ENCODE results near the gene CENPS. TPM values are rescaled to one million over a fixed set of nuclear protein-coding genes. Genes with fewer than 3 reads are reported as not detected.

CENPS gene
- 13.1 TPM for total RNA-seq

DNA sequence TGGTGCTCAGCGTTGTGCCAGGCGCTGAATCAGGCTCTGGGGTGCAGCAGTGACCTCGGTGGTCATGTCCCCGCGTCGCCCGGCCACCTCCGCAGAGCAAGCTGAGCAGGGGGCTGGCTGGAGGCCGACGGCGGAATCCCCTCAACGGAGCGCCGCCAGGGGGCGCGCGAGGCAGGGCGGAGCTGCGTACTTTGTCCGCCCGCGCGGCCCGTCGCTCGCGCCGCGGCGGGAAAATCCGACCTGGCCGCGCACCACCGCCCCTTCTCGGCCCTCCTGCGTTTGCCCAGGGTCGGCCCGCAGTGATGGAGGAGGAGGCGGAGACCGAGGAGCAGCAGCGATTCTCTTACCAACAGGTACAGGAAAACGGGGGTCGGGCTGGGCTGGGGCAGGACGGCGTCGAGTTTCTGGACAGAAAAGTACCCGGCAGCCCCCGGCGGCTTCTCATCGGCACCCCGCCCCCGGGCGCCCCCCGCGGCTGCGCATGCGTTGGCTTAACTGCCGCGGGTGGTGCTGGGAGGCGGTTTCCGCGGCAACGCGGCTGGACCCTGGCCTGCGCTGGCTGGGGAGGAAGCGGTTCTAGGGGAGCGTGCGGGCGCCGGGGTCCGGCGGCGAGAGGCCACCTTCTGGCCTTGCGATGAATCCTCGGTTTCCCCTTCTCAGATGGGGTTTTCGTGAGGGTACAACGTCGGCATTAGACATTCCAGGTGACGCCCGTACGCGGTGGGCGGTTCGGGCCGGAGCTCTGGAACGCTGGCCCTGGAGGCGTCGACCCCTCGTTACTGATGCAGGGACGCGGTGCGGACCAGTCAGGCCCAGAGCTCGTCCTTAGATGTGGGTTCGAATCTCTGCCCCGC is at the start of gene CENPS:
CENPS (plus strand) TSS at position 218 of the 854 bp plus-strand sequence; CDS start at position 303, 85 bp downstream.

DNA sequence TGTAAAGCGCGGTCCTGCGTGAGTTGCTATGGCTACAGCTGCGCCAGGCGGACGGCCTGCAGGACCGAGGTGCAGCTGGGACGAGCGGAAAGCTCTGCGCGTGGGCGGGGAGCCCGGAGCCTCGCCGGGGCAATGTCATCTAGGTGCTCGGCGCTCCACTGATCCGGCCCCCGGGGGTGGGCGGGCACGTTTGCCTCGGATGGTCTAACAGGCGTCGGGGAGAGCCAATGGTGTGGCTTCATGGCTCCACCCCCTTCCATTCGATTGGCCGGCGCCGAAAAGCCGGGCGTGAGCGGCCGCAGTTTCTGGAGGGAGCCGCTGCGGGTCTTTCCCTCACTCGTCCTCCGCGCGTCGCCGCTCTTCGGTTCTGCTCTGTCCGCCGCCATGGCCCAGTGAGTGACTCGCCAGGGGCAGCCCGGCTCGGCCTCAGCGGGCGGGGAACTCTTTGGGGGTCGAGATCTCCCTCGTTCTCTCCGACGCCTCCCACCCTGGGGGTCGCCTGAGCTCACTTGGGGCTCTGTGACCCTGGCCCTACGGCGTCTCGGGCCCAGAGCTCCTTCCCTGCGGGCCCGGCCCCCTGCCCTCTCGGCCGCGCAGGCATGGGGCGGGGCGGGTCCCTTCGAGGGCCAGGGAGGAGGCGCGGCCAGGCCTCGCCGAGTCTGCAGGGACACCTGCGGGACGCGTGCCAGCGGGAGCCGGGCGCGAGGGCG is 31.3 kb upstream of the CENPS start, which contains the start of gene PGD:
PGD (plus strand) TSS at position 331 of the 710 bp plus-strand sequence; CDS start at position 385, 54 bp downstream.

DNA sequence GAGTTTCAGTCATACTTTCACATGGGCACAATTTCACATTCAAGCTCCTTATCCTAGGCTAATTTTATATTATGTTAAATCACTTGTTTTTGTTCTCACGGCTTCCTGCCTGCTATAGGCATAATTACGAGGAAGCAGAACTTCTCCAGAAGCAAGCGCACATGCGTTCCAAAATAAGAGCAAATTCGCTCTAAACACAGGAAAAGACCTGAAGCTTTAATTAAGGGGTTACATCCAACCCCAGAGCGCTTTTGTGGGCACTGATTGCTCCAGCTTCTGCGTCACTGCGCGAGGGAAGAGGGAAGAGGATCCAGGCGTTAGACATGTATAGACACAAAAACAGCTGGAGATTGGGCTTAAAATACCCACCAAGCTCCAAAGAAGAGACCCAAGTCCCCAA is 19.5 kb downstream of the CENPS start, which contains the start of gene CORT:
CORT (plus strand) TSS at position 281 of the 400 bp plus-strand sequence. CDS start 193 bp downstream, outside the sequence.

DNA sequence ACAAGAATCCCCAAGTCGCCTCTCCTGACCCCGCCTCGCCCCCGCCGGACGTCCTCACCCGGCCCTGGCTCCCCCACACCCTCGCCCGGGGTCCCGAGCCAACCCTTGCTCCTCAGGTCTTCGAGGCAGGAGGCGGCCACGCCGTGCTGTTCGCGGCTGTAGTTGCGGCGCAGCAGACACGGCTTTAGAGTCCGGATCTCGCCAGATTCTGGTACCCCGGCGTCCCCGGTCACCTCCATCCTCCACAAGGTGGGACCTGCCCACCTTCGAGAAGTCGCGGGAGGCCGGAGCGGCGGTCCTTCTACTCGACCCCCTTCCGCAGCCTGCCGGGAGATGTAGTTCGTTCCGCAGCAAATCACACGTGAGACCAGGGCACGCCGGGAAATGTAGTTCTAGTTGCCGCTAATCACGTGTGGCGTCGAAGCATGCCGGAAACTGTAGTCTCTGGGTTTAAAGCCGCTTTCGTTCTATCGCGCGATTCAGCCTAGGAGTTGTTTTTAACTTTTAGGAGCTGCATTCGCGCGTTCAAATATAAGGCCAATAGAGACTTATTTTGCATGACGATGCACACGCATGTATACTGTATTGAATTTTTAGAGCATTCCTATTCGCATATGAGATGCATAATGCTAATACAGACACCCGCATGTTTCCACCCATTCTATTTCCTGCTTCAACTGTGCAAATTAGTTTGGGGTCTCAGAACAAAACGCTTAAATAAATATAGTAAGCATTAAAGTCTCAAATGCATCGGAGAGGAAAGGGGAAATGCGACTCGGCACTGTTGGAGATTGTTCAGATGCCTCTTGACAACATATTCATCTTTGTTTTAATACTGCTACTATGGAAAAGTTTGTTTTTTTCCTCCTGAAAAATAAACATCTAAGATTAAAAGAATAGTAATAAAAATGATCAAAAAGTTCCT is 42.2 kb downstream of the CENPS start, which contains the start of gene DFFA:
DFFA (minus strand) TSS at position 310 of the 925 bp plus-strand sequence; CDS start at position 239, 71 bp downstream.

DNA sequence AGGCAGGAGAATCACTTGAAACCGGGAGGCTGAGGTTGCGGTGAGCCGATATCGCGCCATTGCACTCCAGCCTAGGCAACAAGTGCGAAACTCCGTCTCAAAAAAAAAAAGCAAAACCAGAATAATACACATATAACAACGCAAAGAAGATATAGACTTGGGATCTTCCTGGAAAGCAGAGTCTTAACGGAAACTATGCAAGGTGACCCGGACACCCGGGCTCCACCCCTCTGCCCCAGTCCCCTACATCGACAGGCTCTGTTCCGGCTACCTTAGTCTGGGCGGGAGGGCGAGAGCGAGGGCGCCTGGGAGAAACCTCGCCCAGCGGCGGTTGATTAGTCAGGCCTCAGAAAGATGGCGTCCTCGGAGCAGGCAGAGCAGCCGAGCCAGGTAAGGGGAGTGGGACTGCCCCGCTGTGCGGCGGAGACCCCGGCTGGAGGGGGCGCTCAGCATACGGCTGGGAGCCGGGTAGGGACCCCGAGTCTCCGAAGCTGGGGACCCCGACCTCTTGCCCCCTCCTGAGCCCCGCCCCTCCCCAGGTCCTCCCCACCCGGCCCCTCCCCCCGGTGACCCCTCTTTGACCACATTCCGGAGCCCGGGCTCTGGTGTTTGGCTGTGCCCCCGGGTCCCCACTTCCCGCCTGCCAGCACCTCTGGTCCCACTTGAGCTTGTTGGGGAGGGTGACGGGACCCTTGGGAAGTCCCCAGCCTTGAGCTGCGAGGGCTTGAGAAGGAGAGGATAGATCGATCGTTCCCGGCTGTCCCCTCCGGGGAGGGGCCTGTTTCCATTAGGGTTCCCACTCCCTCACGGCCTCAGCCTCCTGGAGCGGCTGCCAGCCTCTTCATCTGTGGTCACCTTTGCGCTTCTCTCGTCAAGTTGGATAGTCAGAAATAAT is 44.6 kb downstream of the CENPS start, which contains the start of gene PEX14:
PEX14 (plus strand) TSS at position 338 of the 895 bp plus-strand sequence; CDS start at position 355, 17 bp downstream.

Other genes starting within 250 kb of the CENPS start
- 280 TPM for gene KIF1B, start 219.9 kb upstream of the CENPS start, total RNA-seq
- gene PGD, start 31.4 kb upstream of the CENPS start, total RNA-seq = 124 TPM
- gene CORT, start 19.6 kb downstream of the CENPS start, total RNA-seq = 6.7 TPM
- gene DFFA, start 42.1 kb downstream of the CENPS start, total RNA-seq = 31.8 TPM
- 9.7 TPM for gene PEX14, start 44.5 kb downstream of the CENPS start, total RNA-seq